ENCODE results near the gene SRL.

DNA sequence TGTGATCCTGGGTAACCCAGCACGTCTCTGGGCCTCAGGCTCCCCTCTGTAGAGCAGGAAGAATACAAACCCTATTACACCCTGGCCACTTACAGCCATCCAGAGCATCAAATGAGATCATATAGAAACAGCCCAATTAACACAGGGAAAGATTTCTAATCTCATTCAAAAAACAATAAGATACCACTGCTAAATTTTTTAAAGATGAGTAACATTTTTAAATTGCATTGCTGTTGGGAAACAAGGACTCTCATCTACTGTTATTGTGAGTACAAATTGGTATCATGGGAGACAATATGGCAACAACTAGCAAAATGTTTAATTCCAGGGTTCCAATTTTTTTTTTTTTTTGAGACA lies 41.1 kb downstream of the SRL start:
- TF ChIP-seq, protein P1, sequence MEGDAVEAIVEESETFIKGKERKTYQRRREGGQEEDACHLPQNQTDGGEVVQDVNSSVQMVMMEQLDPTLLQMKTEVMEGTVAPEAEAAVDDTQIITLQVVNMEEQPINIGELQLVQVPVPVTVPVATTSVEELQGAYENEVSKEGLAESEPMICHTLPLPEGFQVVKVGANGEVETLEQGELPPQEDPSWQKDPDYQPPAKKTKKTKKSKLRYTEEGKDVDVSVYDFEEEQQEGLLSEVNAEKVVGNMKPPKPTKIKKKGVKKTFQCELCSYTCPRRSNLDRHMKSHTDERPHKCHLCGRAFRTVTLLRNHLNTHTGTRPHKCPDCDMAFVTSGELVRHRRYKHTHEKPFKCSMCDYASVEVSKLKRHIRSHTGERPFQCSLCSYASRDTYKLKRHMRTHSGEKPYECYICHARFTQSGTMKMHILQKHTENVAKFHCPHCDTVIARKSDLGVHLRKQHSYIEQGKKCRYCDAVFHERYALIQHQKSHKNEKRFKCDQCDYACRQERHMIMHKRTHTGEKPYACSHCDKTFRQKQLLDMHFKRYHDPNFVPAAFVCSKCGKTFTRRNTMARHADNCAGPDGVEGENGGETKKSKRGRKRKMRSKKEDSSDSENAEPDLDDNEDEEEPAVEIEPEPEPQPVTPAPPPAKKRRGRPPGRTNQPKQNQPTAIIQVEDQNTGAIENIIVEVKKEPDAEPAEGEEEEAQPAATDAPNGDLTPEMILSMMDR (conservative IDR thresholded peaks at IDR 0.05; ENCODE audit: low read length): no peak
- TF ChIP-seq EZH2phosphoT487 (IDR thresholded peaks at IDR 0.05; ENCODE audit: borderline replicate concordance): no peak
